ENCODE results near the gene NPAS3.

- TF ChIP-seq YY1 (IDR thresholded peaks at IDR 0.05): no peak
- no peak for TF ChIP-seq CTCF (IDR thresholded peaks at IDR 0.05; ENCODE audit: low read depth, low read length, missing input control)
- TF ChIP-seq ZBTB33 (IDR thresholded peaks at IDR 0.05): no peak
- TF ChIP-seq JUND (IDR thresholded peaks at IDR 0.05): no peak
- TF ChIP-seq TAF1 (conservative IDR thresholded peaks at IDR 0.05): no peak
Observed at GRCh38 chr14:33218026-33218425, 279.3 kb downstream of the NPAS3 start.

All from liver (tissue), 3 donors.